Hepatocyte (in vitro differentiated cells): ENCODE measurements around the gene MATR3. TPM values are rescaled to one million over a fixed set of nuclear protein-coding genes. Genes with fewer than 3 reads are reported as not detected.

ENCODE experiments used
- DNase-seq: peaks from one replicate; pipeline ENCODE4 v3.0.0-alpha.2; 2016; ENCODE audit warnings: low spot score
- H2AFZ ChIP-seq: fragments of 200-600 bp; sonication (generic); 2 replicates; pipeline ENCODE4 v1.6.0; 2016; ENCODE audit warnings: antibody characterized with exemption, mild to moderate bottlenecking
- H3K27ac ChIP-seq: fragments of 200-600 bp; sonication (generic); 2 replicates; pipeline ENCODE4 v1.5.1; 2016; ENCODE audit warnings: mild to moderate bottlenecking
- H3K27me3 ChIP-seq: fragments of 200-600 bp; sonication (generic); 2 replicates; pipeline ENCODE4 v1.6.1; 2016
- H3K36me3 ChIP-seq: fragments of 200-600 bp; sonication (generic); replicated peaks from 2 replicates; pipeline ENCODE4 v1.5.1; 2016; ENCODE audit warnings: low read depth; ENCODE audit not compliant: insufficient read depth
- H3K4me1 ChIP-seq: fragments of 200-600 bp; sonication (generic); 2 replicates; pipeline ENCODE4 v1.5.1; 2016; ENCODE audit warnings: mild to moderate bottlenecking, moderate library complexity; ENCODE audit not compliant: insufficient read depth
- H3K4me2 ChIP-seq: fragments of 200-600 bp; sonication (generic); 2 replicates; pipeline ENCODE4 v1.6.0; 2016
- H3K4me3 ChIP-seq: fragments of 200-600 bp; sonication (generic); 2 replicates; pipeline ENCODE4 v1.5.1; 2016; ENCODE audit warnings: mild to moderate bottlenecking
- H3K79me2 ChIP-seq: fragments of 200-600 bp; sonication (generic); 2 replicates; pipeline ENCODE4 v1.6.0; 2017; ENCODE audit warnings: mild to moderate bottlenecking
- H3K9me2 ChIP-seq: fragments of 200-600 bp; sonication (generic); replicated peaks from 2 replicates; pipeline ENCODE4 v1.6.0; 2017; ENCODE audit warnings: mild to moderate bottlenecking; ENCODE audit not compliant: insufficient read depth
- H3K9me3 ChIP-seq: fragments of 200-600 bp; sonication (generic); 2 replicates; pipeline ENCODE4 v1.5.1; 2016; ENCODE audit warnings: low read depth, mild to moderate bottlenecking
- H4K20me1 ChIP-seq: fragments of 200-600 bp; sonication (generic); 2 replicates; pipeline ENCODE4 v1.6.0; 2016; ENCODE audit warnings: mild to moderate bottlenecking; ENCODE audit not compliant: insufficient read depth, poor library complexity, severe bottlenecking
- EZH2 ChIP-seq: fragments of 200-600 bp; sonication (generic); IDR thresholded peaks from 2 replicates; pipeline ENCODE4 v1.6.1; 2016; ENCODE audit warnings: antibody characterized with exemption, mild to moderate bottlenecking, borderline replicate concordance
- EZH2phosphoT487 ChIP-seq: fragments of 200-600 bp; sonication (generic); IDR thresholded peaks from one replicate; pipeline ENCODE4 v1.6.1; 2018; ENCODE audit warnings: antibody characterized with exemption, mild to moderate bottlenecking, low read depth, moderate library complexity; ENCODE audit not compliant: unreplicated experiment, severe bottlenecking
- WGBS: methylation state at CpG from one replicate; pipeline ENCODE4 v1.1.6; 2016; ENCODE audit warnings: low lambda C conversion rate; ENCODE audit errors: missing lambda C conversion rate; 5-methylcytosine and 5-hydroxymethylcytosine counted together
- polyA plus RNA-seq: library from polyadenylated mRNA; unstranded; fragments of >200 nt; fragmentation: Nextera tagmentation; extraction: Ambion mirVana; gene quantifications from 2 replicates; pipeline ENCODE4 v1.2.1, GENCODE V29; 2016
- total RNA-seq: library from RNA; depleted of rRNA; stranded (reverse); fragments of >200 nt; gene quantifications from 2 replicates; pipeline ENCODE4 v1.2.3, GENCODE V29; 2014
- TF ChIP-seq, protein P1 (sequence below): fragments of 200-600 bp; sonication (generic); IDR thresholded peaks from 2 replicates; pipeline ENCODE4 v1.5.1; 2016; ENCODE audit warnings: antibody characterized with exemption, mild to moderate bottlenecking; ENCODE audit not compliant: poor library complexity

The MATR3 gene
- total and polyA plus RNA-seq, 2 experiments from 2014 or later = 183 to 355 TPM

DNA sequence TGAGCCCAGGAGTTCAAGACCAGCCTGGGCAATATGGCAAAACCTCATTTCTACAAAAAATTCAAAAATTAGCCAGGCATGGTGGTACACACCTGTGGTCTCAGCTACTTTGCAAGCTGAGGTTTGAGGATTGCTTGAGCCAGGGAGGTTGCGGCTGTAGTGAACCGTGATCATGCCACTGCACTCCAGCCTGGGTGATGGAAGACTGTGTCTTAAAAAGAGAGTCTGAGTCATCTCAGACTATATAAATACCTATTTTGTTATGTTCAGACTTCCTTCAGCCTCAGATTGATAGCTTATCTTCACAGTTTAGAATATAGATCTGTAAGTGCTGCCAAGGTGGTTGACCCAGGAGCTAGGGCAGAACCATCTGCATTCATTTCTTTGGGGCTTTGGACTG lies 46.5 kb downstream of the MATR3 start:
- peaks cover 27% of the 10 kb centered on the region for H3K79me2 ChIP-seq
- DNase-seq = no peak
- H3K27me3 ChIP-seq = no peaks in the 10 kb centered on the region
- H3K4me3 ChIP-seq = no peak overlapping the region
- WGBS = 87% methylated on average over 2 of the region's 2 CpGs
- no peak overlapping the region for H2AFZ ChIP-seq
- no peak overlapping the region for H3K4me2 ChIP-seq
- no peak overlapping the region for H3K27ac ChIP-seq
- H3K36me3 ChIP-seq = no peaks in the 10 kb centered on the region
- H3K9me2 ChIP-seq = no peaks in the 10 kb centered on the region
- TF ChIP-seq EZH2phosphoT487 = no peak
- TF ChIP-seq EZH2 = no peak
- H3K9me3 ChIP-seq = no peaks in the 10 kb centered on the region
- peaks cover 18% of the 10 kb centered on the region for H3K4me1 ChIP-seq
- peaks cover 27% of the 10 kb centered on the region for H4K20me1 ChIP-seq

DNA sequence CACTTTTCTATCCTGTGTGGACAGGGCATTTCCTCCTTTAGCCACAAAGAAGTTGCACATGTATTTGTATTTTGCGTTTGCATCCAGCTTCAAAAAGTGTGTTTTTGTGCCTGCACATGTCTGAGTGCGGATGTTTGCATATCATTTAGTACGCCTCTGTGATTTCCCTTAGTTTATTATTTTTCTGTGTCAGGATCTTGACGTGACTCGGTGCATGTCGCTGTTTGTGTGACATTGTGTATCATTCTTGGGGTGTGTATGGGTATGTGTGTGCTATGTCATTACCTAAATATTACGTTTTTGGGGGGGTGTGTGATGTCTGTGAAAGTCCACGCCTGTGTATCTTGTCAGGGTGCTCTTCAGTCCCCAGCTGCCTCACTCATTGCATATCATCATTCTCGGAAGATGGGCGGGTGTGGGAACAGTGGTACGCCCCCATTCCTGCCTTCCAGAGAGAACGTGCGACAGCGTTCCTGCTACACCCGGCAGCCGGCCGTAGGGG lies 47.7 kb downstream of the MATR3 start:
- H3K4me1 ChIP-seq = peaks cover 18% of the 10 kb centered on the region

DNA sequence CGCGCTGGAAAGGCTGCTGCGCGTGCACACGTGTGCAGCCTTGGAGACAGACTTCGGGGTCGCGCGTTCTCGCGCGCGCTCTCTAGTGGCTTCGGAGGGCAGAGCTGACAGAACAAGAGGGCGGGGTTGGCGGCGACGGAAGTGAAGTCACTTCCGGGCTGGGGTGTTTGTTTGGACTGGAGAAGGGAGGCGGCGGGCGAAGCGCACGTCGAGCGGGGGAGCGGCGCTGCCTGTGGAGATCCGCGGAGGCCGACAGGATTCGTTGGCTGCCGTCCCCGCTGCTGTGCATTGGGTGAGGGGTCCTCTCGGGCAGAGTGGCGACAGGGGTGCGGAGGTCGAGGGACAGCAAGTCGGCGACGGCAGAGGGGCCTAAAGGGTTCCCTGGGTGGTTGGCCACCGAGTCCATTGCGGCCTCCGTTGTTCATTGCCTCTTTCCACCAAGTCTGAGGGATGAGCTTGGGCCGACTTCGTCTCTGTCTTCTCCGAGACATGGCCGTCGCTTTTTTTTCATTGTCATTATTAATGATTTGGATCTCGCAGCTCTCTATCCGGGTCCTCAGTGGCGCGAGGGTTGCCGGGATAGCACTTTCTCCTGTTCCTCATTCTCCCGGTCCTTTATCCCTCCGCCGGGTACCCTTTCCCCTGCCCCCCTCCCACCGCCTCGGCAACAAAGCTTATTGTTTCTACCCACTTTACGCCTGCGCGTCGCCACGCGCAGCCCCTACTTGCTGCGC lies 48.3 kb downstream of the MATR3 start, which contains the start of gene PAIP2:
Gene PAIP2, plus strand, starts transcription at position 166 of the 734 bp plus-strand sequence. CDS start 21,931 bp downstream, outside the sequence.
- peak within 1 kb of the TSS; percentile 90 for H3K4me2 ChIP-seq
- H4K20me1 ChIP-seq = peaks cover 45% of the 10 kb centered on the region
- no peaks in the 10 kb centered on the region for H3K9me3 ChIP-seq
- peak within 1 kb of the TSS; percentile 50 for H3K4me3 ChIP-seq
- H3K4me1 ChIP-seq = peaks cover 18% of the 10 kb centered on the region
- peak within 1 kb of the TSS; percentile 36 for H2AFZ ChIP-seq
- H3K79me2 ChIP-seq = peaks cover 45% of the 10 kb centered on the region
- H3K27me3 ChIP-seq = no peaks in the 10 kb centered on the region
- peak; percentile 98 for DNase-seq
- peak within 1 kb of the TSS; percentile 98 for H3K27ac ChIP-seq
- H3K9me2 ChIP-seq = no peaks in the 10 kb centered on the region
- no peaks in the 10 kb centered on the region for H3K36me3 ChIP-seq
- under 1% methylated on average over 57 of the region's 66 CpGs for WGBS
- TF ChIP-seq EZH2phosphoT487 (no peak), EZH2 (no peak)
- TF ChIP-seq, protein P1, sequence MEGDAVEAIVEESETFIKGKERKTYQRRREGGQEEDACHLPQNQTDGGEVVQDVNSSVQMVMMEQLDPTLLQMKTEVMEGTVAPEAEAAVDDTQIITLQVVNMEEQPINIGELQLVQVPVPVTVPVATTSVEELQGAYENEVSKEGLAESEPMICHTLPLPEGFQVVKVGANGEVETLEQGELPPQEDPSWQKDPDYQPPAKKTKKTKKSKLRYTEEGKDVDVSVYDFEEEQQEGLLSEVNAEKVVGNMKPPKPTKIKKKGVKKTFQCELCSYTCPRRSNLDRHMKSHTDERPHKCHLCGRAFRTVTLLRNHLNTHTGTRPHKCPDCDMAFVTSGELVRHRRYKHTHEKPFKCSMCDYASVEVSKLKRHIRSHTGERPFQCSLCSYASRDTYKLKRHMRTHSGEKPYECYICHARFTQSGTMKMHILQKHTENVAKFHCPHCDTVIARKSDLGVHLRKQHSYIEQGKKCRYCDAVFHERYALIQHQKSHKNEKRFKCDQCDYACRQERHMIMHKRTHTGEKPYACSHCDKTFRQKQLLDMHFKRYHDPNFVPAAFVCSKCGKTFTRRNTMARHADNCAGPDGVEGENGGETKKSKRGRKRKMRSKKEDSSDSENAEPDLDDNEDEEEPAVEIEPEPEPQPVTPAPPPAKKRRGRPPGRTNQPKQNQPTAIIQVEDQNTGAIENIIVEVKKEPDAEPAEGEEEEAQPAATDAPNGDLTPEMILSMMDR = peak; percentile 87

More for the DNA sequence above, 47.7 kb downstream of the MATR3 start:
- TF ChIP-seq EZH2phosphoT487 (no peak), EZH2 (no peak)
- TF ChIP-seq, protein P1 = no peak
- H3K9me3 ChIP-seq = no peaks in the 10 kb centered on the region
- H2AFZ ChIP-seq = peak overlapping the region; percentile 21
- no peaks in the 10 kb centered on the region for H3K9me2 ChIP-seq
- peaks cover 39% of the 10 kb centered on the region for H4K20me1 ChIP-seq
- H3K36me3 ChIP-seq = no peaks in the 10 kb centered on the region
- peaks cover 39% of the 10 kb centered on the region for H3K79me2 ChIP-seq
- no peak overlapping the region for H3K27ac ChIP-seq
- no peaks in the 10 kb centered on the region for H3K27me3 ChIP-seq
- DNase-seq = no peak
- peak overlapping the region; percentile 81 for H3K4me2 ChIP-seq
- 16% methylated on average over 17 of the region's 17 CpGs for WGBS
- peak overlapping the region; percentile 22 for H3K4me3 ChIP-seq

DNA sequence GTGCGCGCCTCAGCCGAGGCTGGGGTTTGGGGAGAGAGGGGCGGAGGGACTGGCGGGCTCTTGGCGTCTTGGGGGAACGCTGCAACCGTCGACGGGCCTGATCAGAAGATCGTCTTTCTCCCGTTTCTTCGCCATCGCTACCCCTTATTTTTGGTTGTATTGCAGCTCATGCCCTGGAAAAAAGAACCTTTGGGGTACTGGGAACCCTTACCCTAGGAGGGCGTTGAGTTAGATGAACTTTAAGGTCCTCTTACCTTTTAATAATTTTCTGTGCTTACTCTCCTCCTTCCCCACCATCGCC lies 48.8 kb downstream of the MATR3 start:
- Histone ChIP-seq H2AFZ (no peak overlapping the region), H3K4me1 (peaks cover 18% of the 10 kb centered on the region), H3K27me3 (no peaks in the 10 kb centered on the region), H4K20me1 (peaks cover 51% of the 10 kb centered on the region), H3K36me3 (no peaks in the 10 kb centered on the region), H3K9me2 (no peaks in the 10 kb centered on the region), H3K27ac (peak overlapping the region; percentile 98), H3K4me2 (peak overlapping the region; percentile 90), H3K9me3 (no peaks in the 10 kb centered on the region), H3K4me3 (peak overlapping the region; percentile 50), H3K79me2 (peaks cover 51% of the 10 kb centered on the region)
- 2% methylated on average over 16 of the region's 16 CpGs for WGBS
- no peak for DNase-seq
- no peak for TF ChIP-seq EZH2
- TF ChIP-seq, protein P1 = no peak
- no peak for TF ChIP-seq EZH2phosphoT487
